ENCODE measurements around the gene ATXN2. TPM values are rescaled to one million over a fixed set of nuclear protein-coding genes. Genes with fewer than 3 reads are reported as not detected.

Gene ATXN2
- total and polyA plus RNA-seq, 9 of the 15 experiments (the other 6 are each of a cell fraction or from before 2014, with no cell fraction given), result 16.8 to 67.8 (median 29.3) TPM

DNA sequence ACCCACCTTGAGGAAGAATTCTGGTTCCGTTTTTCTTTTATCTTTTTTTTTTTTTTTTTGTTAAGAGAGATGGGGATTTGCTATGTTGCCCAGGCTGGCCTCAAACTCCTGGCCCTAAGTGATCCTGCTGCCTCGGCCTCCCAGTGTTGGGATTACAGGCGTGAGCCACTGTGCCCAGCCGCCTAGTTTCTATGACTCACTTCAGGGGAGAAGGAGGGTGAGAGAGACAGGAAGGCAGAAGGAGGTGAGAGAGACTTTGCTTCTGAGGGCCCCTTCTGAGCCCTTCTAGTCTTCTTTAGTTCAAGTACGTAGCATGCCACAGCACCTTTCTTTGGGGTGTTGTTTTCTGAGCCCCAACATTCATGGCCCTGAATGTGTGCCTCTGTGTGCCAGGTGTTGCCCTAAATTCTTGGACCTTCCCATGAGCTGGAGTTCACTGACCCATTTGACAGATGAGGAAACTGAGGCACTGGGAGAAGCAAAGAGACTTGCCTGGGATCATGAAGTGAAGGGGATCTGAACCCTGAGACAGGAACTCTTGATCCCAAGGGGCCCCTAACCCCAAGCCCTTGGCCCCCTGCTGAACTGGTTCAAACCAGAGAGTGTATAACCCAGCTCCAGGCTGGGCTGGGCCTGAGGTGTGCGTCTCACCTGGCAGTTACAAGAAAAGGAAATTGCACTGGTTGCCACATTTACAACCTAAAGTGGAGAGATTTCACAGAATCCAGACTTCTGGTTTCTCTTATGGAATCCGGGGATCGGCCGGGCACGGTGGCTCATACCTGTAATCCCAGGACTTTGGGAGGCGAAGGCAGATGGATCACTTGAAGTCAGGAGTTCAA is 172.6 kb downstream of the ATXN2 start (continued):
- no peak for TF ChIP-seq NELFE (IDR thresholded peaks at IDR 0.05; ENCODE audit: insufficient read depth, insufficient read length)

DNA sequence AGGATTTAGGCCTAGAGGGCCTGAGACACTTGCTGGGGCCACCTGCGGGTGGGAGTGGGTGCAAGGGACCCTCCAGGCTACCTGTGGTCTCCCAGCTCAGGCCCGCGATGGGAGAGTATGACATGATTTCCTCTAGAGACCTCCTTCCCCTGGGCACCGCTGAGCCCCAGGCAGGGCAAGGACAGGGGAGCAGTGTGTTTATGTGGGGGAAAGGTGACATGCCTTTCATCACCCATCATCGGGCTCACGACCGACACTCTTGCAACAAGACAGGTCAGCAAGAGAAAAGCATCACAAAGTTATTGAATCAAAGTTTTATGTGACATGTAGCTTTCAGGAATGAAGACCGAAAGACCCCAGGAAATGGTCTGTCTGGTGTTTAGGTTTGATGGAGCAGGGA is 173.5 kb downstream of the ATXN2 start:
- H3K27me3 ChIP-seq (ENCODE audit: control insufficient read depth in 2 of 2, insufficient read depth in 2 of 2, low read length in 2 of 2), result no peaks in the 10 kb centered on the region
- in situ Hi-C loops (cut with MboI), result no loop called here
- DNase-seq (ENCODE audit: extremely low read depth in 1 of 4, low spot score in 3 of 4) (no peak), ATAC-seq (no peak), FAIRE-seq (no peak)
- no peaks in the 10 kb centered on the region for H3K9me3 ChIP-seq (replicated peaks; ENCODE audit: control insufficient read depth, insufficient read depth, low read depth, low read length)
- peak overlapping the region; percentile 29; the same call in 1 of the 3 replicates for H3K27ac ChIP-seq (ENCODE audit: extremely low read depth, low read depth, low read length)
- H2AFZ ChIP-seq (ENCODE audit: low read depth, low read length), result no peak overlapping the region
- BruUV-seq (replicated peaks), result no TSS peak
- peaks cover 58% of the 10 kb centered on the region for H4K20me1 ChIP-seq (replicated peaks; ENCODE audit: control insufficient read depth, insufficient read depth, low read length)
- CTCF ChIA-PET (ENCODE audit: low intra/inter-chr PET ratio), result no interaction called here
- intact Hi-C loops (cut with micrococcal nuclease), result no loop called here
- H3K79me2 ChIP-seq (ENCODE audit: control insufficient read depth, insufficient read depth, low read length), result peaks cover 93% of the 10 kb centered on the region
- POLR2A ChIA-PET, result interaction anchor here (0.5 to 4.7 kb wide), 7 partner anchors 9 to 1904 kb away, joined by 3 to 24 read pairs (median 4); no protein-coding TSS in a partner anchor
- H3K4me3 ChIP-seq, result no peak overlapping the region
- peaks cover 6 to 40% of the 10 kb centered on the region in 2 experiments for H3K4me1 ChIP-seq (replicated peaks in 1 of 2; ENCODE audit: control insufficient read depth in 2 of 2, insufficient read depth in 2 of 2, low read length in 2 of 2)
- no peak overlapping the region for H3K9ac ChIP-seq (ENCODE audit: insufficient read depth in 1 of 2, low read depth in 2 of 2, low read length in 2 of 2)
- WGBS (ENCODE audit: insufficient coverage, low coverage, missing lambda C conversion rate), result 87% methylated on average over 8 of the region's 8 CpGs
- H3K4me2 ChIP-seq (ENCODE audit: insufficient read depth, low read length), result no peak overlapping the region
- H3K36me3 ChIP-seq (ENCODE audit: control insufficient read depth, insufficient read depth, low read length), result peaks cover 77% of the 10 kb centered on the region
- H3K9me1 ChIP-seq (ENCODE audit: control insufficient read depth, insufficient read depth, low read length), result peaks cover 8% of the 10 kb centered on the region
- TF ChIP-seq, protein P1, sequence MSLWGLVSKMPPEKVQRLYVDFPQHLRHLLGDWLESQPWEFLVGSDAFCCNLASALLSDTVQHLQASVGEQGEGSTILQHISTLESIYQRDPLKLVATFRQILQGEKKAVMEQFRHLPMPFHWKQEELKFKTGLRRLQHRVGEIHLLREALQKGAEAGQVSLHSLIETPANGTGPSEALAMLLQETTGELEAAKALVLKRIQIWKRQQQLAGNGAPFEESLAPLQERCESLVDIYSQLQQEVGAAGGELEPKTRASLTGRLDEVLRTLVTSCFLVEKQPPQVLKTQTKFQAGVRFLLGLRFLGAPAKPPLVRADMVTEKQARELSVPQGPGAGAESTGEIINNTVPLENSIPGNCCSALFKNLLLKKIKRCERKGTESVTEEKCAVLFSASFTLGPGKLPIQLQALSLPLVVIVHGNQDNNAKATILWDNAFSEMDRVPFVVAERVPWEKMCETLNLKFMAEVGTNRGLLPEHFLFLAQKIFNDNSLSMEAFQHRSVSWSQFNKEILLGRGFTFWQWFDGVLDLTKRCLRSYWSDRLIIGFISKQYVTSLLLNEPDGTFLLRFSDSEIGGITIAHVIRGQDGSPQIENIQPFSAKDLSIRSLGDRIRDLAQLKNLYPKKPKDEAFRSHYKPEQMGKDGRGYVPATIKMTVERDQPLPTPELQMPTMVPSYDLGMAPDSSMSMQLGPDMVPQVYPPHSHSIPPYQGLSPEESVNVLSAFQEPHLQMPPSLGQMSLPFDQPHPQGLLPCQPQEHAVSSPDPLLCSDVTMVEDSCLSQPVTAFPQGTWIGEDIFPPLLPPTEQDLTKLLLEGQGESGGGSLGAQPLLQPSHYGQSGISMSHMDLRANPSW (CRISPR knock-in tag; IDR thresholded peaks at IDR 0.05), result no peak
- TF ChIP-seq SAP30 (IDR thresholded peaks at IDR 0.05; ENCODE audit: borderline replicate concordance, insufficient read depth, low read depth, low read length, poor library complexity, severe bottlenecking) (no peak), TRIM24 (IDR thresholded peaks at IDR 0.05) (no peak), ILF3 (IDR thresholded peaks at IDR 0.05; ENCODE audit: borderline replicate concordance) (no peak), ILK (tag; IDR thresholded peaks at IDR 0.05; ENCODE audit: borderline replicate concordance, low read depth) (no peak), HDAC3 (IDR thresholded peaks at IDR 0.05; ENCODE audit: borderline replicate concordance, partially characterized antibody) (no peak)
- TF ChIP-seq, protein P2, sequence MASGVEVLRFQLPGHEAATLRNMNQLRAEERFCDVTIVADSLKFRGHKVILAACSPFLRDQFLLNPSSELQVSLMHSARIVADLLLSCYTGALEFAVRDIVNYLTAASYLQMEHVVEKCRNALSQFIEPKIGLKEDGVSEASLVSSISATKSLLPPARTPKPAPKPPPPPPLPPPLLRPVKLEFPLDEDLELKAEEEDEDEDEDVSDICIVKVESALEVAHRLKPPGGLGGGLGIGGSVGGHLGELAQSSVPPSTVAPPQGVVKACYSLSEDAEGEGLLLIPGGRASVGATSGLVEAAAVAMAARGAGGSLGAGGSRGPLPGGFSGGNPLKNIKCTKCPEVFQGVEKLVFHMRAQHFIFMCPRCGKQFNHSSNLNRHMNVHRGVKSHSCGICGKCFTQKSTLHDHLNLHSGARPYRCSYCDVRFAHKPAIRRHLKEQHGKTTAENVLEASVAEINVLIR (CRISPR knock-in tag; IDR thresholded peaks at IDR 0.05), result no peak
- TF ChIP-seq, protein P3, sequence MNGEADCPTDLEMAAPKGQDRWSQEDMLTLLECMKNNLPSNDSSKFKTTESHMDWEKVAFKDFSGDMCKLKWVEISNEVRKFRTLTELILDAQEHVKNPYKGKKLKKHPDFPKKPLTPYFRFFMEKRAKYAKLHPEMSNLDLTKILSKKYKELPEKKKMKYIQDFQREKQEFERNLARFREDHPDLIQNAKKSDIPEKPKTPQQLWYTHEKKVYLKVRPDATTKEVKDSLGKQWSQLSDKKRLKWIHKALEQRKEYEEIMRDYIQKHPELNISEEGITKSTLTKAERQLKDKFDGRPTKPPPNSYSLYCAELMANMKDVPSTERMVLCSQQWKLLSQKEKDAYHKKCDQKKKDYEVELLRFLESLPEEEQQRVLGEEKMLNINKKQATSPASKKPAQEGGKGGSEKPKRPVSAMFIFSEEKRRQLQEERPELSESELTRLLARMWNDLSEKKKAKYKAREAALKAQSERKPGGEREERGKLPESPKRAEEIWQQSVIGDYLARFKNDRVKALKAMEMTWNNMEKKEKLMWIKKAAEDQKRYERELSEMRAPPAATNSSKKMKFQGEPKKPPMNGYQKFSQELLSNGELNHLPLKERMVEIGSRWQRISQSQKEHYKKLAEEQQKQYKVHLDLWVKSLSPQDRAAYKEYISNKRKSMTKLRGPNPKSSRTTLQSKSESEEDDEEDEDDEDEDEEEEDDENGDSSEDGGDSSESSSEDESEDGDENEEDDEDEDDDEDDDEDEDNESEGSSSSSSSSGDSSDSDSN (IDR thresholded peaks at IDR 0.05; ENCODE audit: borderline replicate concordance in 1 of 2, low read depth in 2 of 2, low read length in 2 of 2), result no peak
- TF ChIP-seq, protein P4, sequence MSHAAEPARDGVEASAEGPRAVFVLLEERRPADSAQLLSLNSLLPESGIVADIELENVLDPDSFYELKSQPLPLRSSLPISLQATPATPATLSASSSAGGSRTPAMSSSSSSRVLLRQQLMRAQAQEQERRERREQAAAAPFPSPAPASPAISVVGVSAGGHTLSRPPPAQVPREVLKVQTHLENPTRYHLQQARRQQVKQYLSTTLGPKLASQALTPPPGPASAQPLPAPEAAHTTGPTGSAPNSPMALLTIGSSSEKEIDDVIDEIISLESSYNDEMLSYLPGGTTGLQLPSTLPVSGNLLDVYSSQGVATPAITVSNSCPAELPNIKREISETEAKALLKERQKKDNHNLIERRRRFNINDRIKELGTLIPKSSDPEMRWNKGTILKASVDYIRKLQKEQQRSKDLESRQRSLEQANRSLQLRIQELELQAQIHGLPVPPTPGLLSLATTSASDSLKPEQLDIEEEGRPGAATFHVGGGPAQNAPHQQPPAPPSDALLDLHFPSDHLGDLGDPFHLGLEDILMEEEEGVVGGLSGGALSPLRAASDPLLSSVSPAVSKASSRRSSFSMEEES (CRISPR knock-in tag; IDR thresholded peaks at IDR 0.05), result no peak

All from K562 (cell line).